ENCODE results near the gene HOXC9. TPM values are rescaled to one million over a fixed set of nuclear protein-coding genes. Genes with fewer than 3 reads are reported as not detected.

Gene HOXC9
- total RNA-seq, 4 donors from 2014 or later: 7.6 to 25.1 (median 13.0) TPM

DNA sequence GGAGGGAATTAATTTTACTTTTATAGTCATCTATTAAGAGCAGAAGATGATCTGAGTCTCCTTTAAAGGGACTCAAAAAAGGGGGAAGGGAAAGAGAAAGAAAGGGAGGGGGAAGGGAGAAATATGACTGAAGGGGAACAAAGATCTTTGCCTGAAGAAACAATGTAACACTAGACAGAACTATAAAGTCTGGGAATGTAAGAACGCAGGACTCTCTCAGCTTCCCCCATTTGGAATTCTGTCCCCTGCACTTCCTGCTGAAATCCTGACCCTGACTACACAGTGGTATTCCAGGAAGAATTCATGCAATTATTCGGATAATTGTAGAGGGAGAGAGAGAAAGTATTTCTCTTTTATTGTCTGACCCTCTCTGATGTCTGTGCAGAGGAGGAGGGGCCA, 35.6 kb upstream of the HOXC9 start:
- TF ChIP-seq CTCF (IDR thresholded peaks at IDR 0.05; ENCODE audit: low read depth): no peak

DNA sequence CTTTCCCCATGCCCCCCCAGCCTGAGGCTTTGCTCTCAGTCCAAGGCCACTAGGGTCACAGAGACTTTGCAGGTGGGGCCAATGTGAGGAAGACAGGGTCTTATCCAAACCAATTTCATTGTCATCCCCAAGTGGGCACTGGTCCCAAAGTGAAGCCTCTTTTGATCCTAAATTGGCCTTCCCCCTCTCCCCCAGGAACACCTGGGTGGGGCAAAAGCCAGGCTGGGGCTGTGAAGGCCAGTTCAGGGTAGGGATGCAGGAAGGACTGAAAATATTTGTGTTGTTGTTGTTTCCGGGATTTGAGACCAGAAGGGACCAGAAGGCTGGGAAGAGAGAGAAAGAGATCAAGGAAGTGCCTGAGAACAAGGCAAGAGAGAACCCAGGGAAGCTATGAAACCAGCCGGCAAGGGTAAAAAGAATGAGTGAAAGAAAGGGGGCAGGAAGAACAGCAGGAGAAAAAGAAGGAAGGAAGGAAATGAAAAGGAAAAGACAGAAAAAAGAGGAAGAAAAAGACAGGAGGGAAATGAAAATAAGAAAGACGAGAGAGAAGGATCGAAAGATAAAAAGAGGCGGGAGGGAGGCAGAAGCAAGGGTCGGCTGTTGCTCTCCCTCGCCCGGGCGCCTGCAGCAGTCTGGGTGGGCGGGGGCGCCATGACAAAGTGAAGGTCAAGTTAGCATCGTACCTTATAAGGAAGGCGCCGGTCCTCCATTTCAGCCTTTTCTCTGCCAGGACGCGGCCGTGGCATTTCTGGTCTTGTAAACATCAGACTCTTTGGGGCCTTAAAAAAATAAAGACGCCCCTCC, 34.5 kb upstream of the HOXC9 start:
- TF ChIP-seq CTCF (IDR thresholded peaks at IDR 0.05; ENCODE audit: low read depth): no peak

DNA sequence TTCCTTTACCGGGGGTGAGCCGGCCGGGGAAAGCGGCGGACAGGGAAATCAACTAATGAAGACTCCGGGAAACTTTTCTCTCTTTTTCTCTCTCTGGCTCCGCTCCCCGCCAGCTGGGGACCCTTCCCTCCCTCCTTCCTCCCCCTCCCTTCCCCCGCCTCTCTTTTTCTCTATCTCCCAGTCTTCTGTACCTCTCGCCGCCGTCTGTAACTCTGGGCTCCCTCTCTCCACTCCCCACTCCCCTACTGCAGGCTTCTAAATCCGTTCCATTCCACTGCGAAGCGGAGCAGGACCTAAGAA, 33.9 kb upstream of the HOXC9 start:
- TF ChIP-seq CTCF (IDR thresholded peaks at IDR 0.05; ENCODE audit: low read depth): no peak

GRCh38 chr12:53966385-53967133, 33.4 kb upstream of the HOXC9 start:
- no peak for TF ChIP-seq CTCF (IDR thresholded peaks at IDR 0.05; ENCODE audit: low read depth)

GRCh38 chr12:53967421-53967925, 32.5 kb upstream of the HOXC9 start:
- no peak for TF ChIP-seq CTCF (IDR thresholded peaks at IDR 0.05; ENCODE audit: low read depth)

- no peak for TF ChIP-seq CTCF (IDR thresholded peaks at IDR 0.05; ENCODE audit: low read depth)
Measured at GRCh38 chr12:53968214-53969127, 31.5 kb upstream of the HOXC9 start.
